DMS53 (cell line): Measurements from ENCODE around the gene RHCE.
"Not testable (repeated sequence)": the region's sequence is repeated elsewhere in the genome, so short reads cannot be mapped to it uniquely, and the experiment has no call there.

ENCODE experiments used
- DNase-seq: peaks from one replicate; lab custom pipeline; 2025; lab: John Stamatoyannopoulos, UW

RHCE gene

DNA sequence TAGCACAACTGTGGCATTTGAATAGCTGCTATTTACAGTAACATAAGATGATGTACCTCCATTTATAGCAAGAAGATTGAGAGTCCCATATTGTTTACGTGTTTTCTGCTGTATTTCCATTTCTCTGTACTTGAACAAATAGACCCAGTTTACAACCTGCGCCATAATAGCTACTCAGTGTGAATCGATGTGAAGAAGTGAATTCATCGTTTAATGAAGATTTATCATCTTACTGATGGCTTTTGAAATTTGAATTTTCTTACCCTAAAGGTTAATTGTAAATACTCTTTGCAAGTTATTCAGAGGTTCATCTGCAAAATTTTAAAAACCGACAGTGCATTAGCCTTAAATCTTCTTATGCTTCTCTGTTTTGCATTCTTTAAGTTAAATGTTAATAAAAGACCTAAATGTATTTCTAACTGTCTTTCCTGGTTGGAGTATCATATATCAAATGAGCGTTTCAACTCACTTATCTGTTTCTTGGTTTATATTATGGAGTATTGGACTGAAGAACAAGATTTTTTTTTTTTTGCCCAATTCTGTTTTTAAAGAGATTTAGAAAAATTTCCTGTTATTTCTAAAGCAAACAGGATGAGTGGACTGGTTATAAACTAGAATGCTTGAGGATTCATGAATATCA is 12.2 kb upstream of the RHCE start:
- no peak for DNase-seq

GRCh38 chr1:25431955-25432719 is 11.5 kb upstream of the RHCE start:
- peak; percentile 35 for DNase-seq

- peak; percentile 45 for DNase-seq
Observed at GRCh38 chr1:25430967-25431881, 10.6 kb upstream of the RHCE start.

GRCh38 chr1:25430073-25430966 is 9.7 kb upstream of the RHCE start, which contains the start of gene MACO1:
Gene MACO1, plus strand, starts transcription at chr1:25430897. Its CDS starts 202 bp downstream, at chr1:25431099.
- DNase-seq: peak; percentile 98

DNA sequence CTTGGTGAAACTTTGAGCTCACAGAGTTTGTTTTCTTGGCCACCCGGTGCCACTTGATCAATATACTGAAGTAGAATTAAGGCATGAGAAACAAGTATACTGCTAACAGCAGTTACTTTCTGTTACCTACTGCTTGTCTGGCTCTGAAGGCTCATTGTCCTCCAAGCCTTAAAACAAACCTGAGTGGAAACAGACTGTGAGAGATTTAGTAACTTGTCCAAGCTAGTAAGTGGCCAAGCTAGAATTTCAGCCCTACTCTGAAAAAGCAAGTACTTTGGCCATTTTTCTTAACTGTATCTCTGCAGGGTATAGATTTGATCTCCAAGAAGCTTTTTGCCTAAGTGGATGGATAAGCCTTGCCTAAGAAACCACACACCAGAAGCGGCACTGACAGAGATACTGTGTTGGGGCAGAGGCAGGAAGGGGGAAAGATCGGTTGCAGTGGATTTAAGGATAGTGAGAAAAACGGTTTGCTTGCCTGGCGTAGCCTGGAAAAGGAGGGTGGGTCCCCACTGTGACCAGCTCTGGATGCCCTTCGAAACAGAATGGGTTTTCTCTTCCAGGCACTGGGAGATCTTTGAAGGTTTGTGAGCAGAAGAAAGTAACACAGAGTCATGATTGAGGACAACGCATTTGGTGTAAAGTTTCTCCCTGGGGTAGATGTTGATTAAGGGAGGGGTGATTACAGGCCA is 8.0 kb upstream of the RHCE start:
- no peak for DNase-seq

GRCh38 chr1:25427696-25428095 is 7.1 kb upstream of the RHCE start:
- no peak for DNase-seq

DNA sequence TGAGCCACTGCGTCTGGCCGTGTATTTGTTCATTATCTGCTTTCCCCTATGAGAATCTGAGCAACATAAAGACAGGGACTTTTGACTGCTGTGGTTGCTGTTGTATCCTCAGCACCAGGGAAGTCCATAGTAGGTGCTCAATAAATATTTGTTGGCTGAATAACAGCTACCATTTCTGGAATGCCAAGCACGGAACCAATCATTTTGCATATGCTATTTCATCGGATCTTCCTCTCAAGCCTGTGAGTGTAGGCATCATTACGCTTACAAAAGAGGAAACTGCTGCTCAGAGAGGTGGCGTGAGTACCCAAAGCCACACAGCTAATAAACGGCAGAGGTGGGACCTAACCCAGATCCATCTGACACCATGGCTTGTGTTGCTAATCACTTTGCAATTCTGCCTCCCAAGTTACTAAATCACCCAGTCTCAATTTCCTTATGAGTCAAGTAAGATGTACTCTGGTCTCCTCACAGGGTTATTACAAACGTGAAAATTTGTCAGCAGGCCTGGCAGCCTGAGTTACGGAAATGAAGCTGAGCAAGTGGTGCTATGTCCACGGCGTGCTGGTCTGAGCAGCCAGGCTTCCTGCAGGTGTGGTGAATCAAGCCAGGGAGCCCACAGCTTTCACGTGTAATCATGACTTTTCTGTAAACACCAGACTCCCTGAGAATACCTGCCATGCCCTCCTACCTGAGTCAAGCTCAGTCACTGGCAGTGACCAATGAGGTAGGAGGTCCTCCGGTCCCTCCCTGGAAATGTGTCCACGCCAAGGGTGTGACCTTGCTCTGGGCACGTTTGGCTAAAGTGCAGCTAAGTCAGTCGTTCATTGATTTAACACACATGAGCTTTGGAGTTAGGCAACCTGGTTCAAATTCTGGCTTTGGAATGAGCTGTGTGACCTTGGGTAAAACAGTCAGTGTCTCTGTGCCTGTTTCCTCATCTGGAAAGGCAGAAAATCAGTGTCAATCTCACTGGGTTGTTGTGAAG is 4.8 kb upstream of the RHCE start:
- DNase-seq: no peak

DNA sequence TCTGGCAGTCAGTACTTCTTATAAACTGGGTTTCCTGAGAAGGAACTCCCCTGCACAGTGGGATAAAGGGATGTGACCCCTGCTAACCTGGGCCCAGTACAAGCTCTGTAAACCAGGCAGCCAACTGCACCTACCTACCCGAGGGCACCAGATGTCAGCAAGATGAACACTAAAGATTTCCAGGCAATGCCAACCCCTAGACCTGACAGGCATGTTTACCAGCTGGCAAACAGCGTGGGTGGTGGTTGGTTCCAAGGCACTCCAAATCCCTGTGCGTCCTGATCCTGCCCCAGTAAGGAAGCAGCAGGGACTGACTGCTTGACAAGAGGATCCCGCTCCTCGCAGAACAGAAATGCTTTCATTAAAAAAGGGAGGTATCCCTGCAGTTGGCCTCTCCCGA is 2.6 kb upstream of the RHCE start:
- DNase-seq: not testable (repeated sequence)

DNA sequence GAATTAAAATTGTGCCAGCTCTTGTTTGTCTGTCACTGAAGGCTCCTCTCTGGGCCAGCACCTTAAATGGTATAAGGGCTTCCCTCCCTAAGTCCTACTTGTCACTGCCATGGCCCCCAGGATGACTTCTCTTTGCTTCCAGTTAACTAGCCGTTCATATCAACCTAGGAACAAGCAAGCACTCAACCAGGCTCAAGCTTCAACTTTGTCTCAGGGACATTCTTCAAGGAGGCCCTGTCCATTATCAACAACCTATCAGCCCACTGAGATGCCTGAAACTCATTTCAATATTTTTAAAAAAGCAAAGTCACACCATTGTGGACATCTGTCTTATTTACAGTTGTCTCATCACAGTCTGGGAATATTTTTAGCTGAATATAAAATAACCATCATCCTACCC is 1.3 kb downstream of the RHCE start:
- not testable (repeated sequence) for DNase-seq

- DNase-seq: not testable (repeated sequence)
Observed at GRCh38 chr1:25417280-25417679, 3.3 kb downstream of the RHCE start.

GRCh38 chr1:25414578-25414977 is 6.0 kb downstream of the RHCE start:
- DNase-seq: not testable (repeated sequence)

DNA sequence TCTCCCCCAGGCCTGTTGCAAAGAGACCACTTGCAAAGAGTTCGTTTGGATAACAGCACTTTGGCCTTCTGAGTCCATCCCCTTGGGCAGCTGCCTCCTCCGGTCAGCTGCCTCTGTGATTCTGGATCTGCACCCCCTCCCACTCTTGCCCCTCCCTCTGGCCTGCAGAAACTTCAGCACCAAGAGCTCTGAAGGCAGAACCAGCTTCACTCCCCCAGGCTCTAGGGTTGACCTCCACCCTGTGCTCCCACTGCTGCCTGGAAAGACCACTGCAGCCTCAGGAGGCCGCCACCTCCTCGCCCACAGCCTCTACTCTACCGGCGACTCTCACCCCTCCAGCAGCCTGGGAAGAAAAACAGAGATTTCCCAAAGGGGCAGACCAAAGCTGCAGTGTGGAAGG is 6.5 kb downstream of the RHCE start:
- not testable (repeated sequence) for DNase-seq

- not testable (repeated sequence) for DNase-seq
Observed at GRCh38 chr1:25412872-25413623, 7.6 kb downstream of the RHCE start.

- not testable (repeated sequence) for DNase-seq
Observed at GRCh38 chr1:25409641-25410427, 10.8 kb downstream of the RHCE start.

GRCh38 chr1:25405731-25406305 is 14.8 kb downstream of the RHCE start:
- DNase-seq: not testable (repeated sequence)

DNA sequence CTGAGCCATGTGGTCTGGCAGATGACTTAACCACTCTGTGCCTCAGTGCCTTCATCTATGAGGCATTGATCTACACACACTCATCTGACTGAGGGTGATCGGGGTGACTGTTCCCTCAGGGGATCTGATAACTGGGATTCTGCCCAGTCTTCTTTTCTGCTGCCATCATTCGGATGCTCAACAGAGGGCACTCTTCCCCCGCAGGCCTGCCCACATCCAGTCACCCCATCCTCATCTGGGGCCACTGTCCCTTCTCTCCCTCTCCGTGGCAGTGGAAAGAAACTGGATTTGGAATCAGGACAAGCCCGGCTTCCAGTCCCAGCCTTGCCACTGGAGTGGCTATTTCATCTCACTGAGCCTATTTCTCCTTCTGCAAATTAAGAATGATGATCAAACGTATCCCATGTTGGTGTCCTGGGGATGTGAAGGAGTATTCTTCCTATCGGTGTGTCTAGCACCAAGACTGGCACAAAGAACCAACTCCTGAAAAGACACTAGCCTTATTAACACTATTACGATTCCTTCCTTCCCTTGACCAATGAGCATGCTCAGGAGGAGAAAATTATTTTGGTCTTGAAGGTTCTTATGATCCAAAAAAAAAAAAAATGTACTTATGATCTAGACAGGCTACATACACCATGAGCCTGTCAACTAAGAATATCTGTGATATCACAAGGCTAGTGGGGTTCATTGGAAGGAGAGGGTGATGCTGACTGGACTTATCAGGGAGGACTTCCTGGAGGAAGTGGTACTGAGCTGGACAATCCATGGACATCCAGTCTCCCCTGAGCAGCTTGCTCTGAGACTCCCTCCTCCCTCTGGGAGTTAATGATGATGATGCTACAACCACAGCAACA is 17.4 kb downstream of the RHCE start:
- DNase-seq: peak; percentile 48

DNA sequence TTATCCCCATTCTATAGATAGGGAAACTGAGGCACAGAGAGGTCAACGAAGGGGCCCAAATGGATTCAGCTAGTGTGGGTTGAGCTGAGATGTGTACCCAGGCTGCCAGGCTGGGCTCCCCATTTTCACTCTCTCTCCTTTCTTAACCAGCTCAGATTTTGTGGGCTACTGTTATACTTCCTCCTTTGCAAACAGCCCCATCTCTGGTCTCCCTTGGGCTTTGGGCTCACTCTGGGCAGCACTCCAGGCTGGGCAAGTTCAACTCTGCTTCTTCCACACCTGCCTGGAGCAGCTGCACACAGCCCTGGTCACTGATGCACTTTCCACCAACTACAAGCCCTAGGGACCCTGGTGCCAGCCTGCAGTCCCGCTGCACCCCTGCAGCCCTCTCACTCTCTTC is 22.5 kb downstream of the RHCE start:
- DNase-seq: not testable (repeated sequence)
